Hypothalamus (tissue), 51 donors: ENCODE measurements around the gene NANOS2.
"Not testable (repeated sequence)": the region's sequence is repeated elsewhere in the genome, so short reads cannot be mapped to it uniquely, and the experiment has no call there.

ENCODE experiments used
- DNase-seq, 51 donors: peaks; one replicate each; lab custom pipeline; 2025; lab: John Stamatoyannopoulos, UW

Gene NANOS2

GRCh38 chr19:45897261-45897812 is 17.2 kb downstream of the NANOS2 start:
- no peak for DNase-seq

- DNase-seq: not testable (repeated sequence)
Measured at GRCh38 chr19:45895983-45896599, 18.5 kb downstream of the NANOS2 start.

- DNase-seq: no peak
Measured at GRCh38 chr19:45895519-45895972, 19.0 kb downstream of the NANOS2 start.

- DNase-seq: no peak
Measured at GRCh38 chr19:45890877-45891276, 23.7 kb downstream of the NANOS2 start.

GRCh38 chr19:45889210-45889885 is 25.2 kb downstream of the NANOS2 start:
- DNase-seq: no peak

GRCh38 chr19:45887200-45887710 is 27.3 kb downstream of the NANOS2 start:
- DNase-seq: peak in 2 of 51 donors; percentile 9 to 46

GRCh38 chr19:45886427-45887199 is 28.0 kb downstream of the NANOS2 start:
- DNase-seq: peak; percentile 60 to 95 (median 84)

GRCh38 chr19:45885556-45886426 is 28.8 kb downstream of the NANOS2 start, which contains the start of gene IRF2BP1:
Gene IRF2BP1, minus strand, starts transcription at chr19:45886141. Its CDS starts 367 bp downstream, at chr19:45885774.
- peak; percentile 63 to 95 (median 86) for DNase-seq

- peak in 2 of 51 donors; percentile 2 to 22 for DNase-seq
Measured at GRCh38 chr19:45884682-45885555, 29.7 kb downstream of the NANOS2 start.

- DNase-seq: no peak
Measured at GRCh38 chr19:45883881-45884681, 30.5 kb downstream of the NANOS2 start.

- no peak for DNase-seq
Measured at GRCh38 chr19:45883586-45883880, 31.0 kb downstream of the NANOS2 start.

GRCh38 chr19:45882652-45883585 is 31.7 kb downstream of the NANOS2 start:
- DNase-seq: peak in 36 of 51 donors; percentile 3 to 68 (median 30)

- no peak for DNase-seq
Measured at GRCh38 chr19:45881909-45882528, 32.6 kb downstream of the NANOS2 start.

- no peak for DNase-seq
Measured at GRCh38 chr19:45881082-45881908, 33.3 kb downstream of the NANOS2 start.

- DNase-seq: no peak
Measured at GRCh38 chr19:45879971-45880370, 34.6 kb downstream of the NANOS2 start.

- DNase-seq: no peak
Measured at GRCh38 chr19:45879055-45879454, 35.5 kb downstream of the NANOS2 start.
